ENCODE data around the gene YPEL1.

DNA sequence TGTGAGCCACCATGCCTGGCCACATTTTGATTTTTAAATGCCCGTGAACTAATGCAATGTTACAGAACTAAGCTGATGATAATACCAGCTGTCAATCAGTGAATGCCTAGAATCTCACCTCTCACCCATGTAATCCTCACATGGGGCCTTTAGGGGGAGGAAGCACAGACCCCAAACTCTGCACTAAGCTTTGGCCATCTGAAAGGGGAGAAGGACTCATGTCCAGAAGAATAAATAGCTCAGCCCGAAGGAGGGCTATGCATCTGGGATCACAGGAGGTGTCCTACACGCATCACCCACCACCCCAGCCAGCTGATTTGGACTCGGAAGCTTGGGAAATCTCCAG, 36.0 kb upstream of the YPEL1 start:
- TF ChIP-seq, protein P1, sequence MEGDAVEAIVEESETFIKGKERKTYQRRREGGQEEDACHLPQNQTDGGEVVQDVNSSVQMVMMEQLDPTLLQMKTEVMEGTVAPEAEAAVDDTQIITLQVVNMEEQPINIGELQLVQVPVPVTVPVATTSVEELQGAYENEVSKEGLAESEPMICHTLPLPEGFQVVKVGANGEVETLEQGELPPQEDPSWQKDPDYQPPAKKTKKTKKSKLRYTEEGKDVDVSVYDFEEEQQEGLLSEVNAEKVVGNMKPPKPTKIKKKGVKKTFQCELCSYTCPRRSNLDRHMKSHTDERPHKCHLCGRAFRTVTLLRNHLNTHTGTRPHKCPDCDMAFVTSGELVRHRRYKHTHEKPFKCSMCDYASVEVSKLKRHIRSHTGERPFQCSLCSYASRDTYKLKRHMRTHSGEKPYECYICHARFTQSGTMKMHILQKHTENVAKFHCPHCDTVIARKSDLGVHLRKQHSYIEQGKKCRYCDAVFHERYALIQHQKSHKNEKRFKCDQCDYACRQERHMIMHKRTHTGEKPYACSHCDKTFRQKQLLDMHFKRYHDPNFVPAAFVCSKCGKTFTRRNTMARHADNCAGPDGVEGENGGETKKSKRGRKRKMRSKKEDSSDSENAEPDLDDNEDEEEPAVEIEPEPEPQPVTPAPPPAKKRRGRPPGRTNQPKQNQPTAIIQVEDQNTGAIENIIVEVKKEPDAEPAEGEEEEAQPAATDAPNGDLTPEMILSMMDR (IDR thresholded peaks at IDR 0.05) = no peak
- no peak for TF ChIP-seq POLR2A (IDR thresholded peaks at IDR 0.05)
